GM18870 (cell line): ENCODE results near the gene BMAL1.

Experiments
- ATAC-seq: cut with Tn5 transposase; IDR thresholded peaks from one replicate; pipeline ENCODE4 v1.9.1; 2021; ENCODE audit warnings: moderate library complexity; ENCODE audit not compliant: unreplicated experiment

BMAL1 gene

DNA sequence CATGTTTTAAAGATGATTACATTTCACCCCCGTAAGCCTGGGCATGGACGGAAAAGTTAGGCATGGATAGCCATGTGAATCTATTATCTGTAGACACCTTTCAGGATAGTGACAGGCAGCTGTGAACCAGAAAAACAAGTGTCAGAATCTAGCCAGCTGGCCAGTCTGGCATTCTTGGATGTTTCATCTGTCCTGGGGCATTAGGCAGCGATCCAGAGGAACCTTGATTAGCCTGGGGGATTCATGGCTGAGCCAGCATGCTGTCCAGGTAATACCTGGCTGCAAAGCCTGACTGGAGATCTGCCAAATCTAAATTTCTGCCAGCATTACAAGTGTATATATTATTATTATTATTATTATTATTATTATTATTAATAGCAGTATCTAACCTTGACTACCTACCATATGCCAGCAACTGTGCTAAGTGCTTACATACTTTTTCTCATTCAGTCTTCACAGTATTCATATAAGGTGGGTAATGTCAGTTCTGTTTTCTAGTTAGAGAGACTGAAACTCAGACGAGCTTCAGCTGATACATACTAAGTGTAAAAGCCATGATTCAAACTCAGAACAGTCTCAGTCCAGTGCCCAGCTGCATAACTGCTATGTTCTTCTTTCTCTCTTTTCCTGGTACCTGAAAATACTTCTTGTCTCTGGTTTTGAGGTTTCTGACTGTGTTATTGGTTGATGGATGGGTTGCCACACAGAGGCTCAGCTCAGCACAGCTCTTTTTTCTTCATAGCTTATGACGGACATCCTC, 12.8 kb downstream of the BMAL1 start:
- ATAC-seq = no peak

DNA sequence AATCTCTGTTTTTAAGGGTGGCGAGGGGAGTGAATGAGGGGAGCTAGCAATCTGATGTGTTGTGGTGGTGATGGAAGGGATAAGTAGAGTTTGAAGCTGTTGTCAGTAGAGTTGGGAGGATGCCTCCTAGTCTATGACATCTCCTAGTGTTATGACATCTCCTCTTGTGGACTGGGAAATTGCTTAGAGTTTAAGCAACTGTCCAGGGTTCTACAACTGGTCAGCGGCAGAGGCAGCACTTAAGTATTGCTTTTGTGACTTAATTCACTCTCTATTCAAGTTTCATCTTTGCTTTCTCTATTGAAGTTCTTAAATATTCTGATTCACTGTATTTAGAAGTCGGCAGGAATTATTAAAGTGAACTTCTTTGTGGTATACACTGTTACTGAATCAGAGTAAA, 13.8 kb downstream of the BMAL1 start:
- ATAC-seq = no peak

DNA sequence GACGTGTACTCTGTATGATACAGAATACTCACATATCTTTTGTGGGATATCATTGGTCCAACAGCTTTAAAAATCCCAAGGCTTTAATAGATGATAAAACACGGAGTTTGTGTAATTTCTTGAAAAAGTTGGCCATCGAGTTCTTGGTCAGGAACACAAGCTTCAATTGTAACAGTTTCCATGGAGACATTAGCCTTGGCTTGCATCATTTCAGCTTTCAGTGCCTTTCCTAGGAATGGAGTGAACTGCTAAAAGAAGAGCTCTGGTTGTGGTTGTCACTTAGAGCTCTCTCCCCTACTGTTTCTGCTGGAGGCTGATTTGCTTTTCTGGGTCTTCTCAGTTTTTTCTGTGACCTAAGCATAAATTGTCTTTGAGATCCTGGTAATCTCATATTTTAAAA, 14.2 kb downstream of the BMAL1 start:
- no peak for ATAC-seq

DNA sequence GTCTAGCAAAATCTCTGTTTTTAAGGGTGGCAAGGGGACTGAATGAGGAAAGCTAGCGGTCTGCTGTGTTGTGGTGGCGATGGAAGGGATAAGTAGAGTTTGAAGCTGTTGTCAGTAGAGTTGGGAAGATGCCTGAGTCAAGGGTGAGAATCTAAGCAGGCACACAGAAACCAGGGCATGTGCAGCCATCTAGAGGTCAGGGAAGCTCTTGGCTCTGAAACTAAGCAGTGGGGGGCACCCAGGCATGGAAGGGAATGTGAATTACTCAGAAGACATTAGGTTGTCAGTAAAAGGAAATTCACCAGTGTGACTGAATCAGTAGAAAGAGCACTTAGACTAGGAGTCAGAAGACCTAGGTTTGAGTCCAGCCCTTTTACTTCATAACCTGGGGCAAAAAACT, 15.4 kb downstream of the BMAL1 start:
- ATAC-seq = no peak

GRCh38 chr11:13294178-13294577, 16.6 kb downstream of the BMAL1 start:
- no peak for ATAC-seq

DNA sequence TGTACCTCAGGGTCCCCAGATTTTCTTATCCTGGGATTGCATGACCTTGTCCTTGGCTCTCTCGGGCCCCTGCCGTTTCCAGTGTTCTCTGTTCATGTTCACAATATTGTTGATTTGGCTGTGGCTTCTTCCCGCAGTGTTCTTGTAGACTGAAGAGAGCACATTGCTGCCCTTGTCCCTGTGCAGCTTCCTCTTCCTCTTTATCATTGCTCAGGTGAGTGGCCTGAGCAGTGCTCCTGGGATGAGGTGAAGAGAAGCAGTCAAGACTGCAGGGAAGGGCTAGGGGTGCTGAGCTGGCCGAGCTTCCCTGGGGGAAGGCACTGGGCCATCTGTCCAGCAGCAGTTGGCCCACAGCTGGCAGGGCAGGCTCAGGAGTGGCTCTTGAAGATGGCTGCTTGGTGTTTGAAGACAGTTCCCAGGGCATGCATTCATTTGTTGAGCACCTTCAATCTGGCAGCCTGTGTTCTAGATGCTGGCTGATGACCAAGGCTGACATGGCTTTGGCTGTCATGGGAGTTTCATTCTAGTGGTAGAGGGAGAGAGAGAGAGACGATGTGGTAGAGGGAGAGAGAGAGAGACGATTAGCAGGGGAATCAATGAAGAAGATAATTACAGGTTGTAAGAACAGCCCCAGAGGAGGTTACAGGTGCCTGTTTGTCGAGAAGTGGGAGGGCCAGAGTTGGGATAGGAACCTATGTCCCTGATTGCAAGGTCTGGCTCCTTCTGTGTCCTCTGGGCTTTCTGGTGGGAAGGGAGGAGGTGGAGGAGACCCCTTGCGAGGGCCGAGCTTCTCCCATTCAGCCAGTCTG, 17.4 kb downstream of the BMAL1 start:
- no peak for ATAC-seq

DNA sequence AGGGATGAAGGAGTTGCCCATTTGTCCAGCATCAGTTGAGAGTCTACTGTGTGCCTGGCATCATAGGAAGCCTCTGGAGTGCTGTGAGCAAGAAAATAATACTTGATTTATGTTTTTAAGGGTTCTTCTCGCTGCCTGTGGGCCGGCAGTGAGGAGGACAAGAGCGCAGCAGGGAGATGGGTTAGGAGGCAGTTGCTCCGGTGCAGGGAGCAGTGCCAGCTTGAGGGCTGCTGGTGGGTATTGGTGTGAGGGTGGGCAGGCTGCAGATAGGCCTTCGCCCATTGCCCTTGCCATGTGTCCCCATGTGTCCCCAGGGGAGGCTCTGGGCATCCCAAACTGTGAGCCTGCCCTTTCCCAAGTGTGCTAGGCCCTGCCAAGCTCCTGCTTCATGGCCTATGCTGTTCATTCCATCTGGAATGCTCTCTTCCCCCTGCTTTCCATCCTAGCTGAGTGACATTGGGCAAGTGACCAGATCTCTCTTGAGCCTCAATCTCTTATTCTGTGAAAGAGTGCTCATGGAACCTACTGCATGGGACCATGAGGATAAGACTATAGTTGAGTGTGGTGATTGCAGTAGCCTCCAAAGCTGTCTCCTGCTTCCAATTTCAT, 19.8 kb downstream of the BMAL1 start:
- no peak for ATAC-seq

DNA sequence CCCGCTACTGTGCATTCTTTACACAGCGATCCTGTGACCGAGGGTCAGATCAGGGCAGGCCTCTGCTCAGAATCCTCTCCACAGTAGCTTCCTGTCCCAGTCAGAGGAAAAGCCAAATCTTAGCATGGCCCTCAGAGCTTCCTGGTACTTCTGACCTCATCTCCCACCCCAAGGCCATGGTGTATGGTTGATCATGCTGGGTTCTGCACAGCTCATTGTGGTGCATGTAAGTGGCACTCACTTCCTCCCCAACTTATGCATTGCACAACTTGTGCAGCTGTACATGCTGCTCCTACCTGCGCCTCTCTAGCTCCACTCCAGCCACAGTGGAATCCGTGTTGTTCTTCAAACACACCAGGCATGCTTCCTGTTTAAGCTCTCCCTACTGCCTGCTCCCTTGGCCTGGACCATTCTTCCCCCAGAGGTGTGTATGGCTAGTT, 20.3 kb downstream of the BMAL1 start:
- ATAC-seq = no peak

- ATAC-seq = no peak
Measured at GRCh38 chr11:13298765-13299164, 21.2 kb downstream of the BMAL1 start.

GRCh38 chr11:13301522-13301921, 23.9 kb downstream of the BMAL1 start:
- ATAC-seq = no peak

DNA sequence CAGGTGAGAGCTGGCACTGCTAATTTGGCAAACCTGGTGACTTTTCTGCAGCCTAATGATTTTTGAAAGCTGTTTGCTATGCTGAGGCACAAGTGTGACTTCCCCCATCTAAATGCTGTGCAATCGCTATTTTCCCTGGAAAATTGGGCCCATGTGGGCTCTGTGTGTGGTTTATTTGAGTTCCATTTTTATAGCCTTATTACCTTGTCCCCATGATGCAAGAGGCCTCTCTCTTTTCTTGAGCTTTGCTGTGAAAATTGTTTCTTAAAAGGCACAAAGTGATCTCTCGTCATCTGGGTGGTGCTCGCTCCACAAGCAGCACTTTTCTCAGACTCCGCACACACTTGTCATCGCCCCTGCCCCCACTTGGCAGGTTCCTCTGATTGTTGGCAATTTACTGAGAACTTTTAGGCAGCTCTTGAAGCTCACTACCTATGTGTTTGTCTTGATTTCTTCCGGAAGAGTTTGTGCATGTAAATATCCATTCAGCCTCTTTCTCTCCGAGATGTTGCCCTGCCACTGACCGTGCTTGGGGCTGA, 24.9 kb downstream of the BMAL1 start:
- ATAC-seq = no peak

- no peak for ATAC-seq
Measured at GRCh38 chr11:13303668-13304649, 26.4 kb downstream of the BMAL1 start.

DNA sequence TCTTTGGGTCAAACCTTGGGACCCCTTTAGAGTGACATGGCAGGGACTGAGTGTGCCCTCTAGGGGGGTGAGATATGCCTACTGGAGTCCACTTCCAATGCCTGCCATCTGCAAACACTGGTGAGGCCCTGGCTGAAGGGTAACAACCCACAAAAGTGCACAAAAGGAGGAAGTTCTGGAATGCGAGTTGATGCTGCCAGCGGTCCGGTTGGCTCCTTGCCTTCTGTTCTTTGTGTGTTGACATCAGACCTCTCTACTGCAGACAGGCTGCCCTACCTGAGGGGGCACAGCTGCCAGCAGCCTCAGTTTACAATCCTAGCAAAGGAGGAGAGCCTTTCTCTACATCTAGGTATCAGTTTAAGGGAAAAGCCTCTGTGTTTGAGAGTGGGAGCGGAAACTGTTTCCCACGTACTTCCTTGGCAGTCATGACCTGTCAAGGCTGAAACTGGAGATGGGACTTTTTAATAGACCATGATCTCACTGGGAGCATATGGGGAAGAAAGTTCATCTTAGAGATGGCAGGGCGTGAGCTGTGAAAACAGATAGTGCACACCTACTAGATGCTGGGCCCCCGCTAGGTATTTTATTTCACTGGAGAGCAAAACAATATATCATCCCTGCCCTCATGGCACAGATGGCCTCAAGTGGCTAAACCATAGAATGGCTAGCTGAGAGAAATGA, 27.2 kb downstream of the BMAL1 start:
- no peak for ATAC-seq

DNA sequence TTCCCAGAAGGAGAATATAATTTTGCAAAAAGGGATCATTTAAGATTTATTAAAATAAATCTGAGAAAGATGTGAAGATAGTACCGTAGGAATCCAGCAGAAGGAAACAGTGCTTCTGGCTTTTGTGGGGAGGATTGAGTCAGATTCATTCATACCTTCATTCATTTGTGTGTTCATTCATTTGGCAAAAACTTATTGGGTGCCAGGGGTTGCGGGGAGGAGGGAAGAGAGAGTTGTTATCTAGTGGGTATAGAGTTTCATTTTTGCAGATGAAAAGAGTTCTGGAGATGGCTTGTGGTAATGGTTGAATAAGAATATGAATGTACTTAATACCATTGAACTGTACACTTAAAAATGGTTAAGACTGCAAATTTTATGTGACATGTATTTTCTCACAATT, 31.1 kb downstream of the BMAL1 start:
- no peak for ATAC-seq

- ATAC-seq = no peak
Measured at GRCh38 chr11:13309156-13309555, 31.6 kb downstream of the BMAL1 start.

DNA sequence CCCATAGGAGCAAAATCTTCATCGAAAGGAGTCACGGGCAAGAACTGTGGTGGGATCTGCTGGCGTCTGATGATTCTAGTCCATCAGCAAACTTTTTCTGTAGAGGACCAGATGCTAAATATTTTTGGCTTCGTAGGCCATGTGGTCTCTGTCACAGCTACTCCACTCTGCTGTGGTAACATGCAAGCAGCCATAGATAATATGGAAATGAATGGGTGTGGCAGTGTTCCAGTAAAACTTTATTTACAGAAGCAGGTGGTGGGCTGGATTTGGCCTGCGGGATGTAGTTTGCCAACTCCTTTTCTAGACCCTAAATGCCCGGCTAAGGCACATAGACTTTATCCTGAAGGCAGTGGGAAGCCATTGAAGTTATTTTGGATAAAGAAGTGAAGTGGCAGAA, 32.9 kb downstream of the BMAL1 start:
- ATAC-seq = no peak

DNA sequence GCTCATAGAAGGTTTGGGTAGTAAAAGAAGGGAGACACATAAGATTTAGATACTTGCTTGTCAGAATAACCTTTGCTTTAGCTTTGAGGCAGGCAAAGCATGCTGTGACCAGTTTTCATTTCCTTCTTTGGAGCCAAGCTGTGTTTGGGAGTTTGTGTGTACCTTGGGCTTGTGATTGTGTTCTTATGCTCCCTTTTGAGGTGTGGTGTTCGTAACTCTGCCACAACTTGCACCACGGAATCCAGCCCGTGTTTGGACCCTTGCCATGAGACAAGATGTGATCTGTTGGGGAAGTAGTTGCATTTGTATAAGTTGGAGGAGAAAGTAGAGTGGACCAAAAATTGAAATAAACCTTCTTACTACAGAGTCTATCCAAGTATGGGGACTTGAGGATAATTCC, 34.0 kb downstream of the BMAL1 start:
- ATAC-seq = no peak

DNA sequence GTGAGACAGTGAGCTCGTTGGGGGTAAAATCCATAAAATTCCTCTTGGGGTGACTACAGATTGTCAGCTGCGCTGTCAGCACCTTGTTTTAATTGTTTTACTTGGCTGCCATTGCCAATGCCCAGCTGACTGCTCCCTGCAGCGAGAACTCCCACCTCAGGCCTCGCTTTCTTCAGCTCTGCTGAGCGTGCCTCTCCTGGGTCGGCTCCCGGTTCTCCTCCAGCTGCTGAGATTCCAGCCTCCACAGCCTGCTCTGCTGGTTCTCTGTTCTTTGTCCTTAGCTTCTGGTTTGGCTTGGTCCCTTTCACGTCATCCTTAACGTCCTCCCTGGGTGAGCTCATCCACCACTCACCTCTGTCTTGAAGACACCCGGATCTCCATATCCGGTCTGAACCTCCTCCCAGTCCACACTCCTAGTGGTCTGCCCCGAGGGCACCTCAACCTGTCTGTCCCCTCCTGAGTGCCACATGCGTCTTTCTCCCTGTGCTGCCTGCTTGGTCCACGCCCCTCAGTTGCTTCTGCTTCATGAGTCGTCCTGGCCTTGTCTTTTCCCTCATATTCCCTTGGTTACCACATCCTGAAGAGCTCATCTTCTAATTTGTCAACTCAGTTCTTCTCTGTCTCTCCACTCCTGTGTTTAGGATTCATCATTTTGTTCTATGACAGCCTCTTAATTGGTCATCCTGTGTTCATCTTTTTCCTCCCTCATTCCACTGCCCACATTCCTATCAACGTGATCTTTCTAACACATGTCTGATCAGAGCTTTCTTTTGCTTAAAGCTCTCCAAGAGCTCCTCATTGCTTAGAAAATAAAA, 35.6 kb downstream of the BMAL1 start:
- ATAC-seq = no peak
